Central memory CD8-positive, alpha-beta T cell (primary cell): ENCODE data around the gene MMS22L.
A peak's percentile ranks its signal among the peaks of the same experiment; 100 is the strongest.

ENCODE experiments used
- ATAC-seq: fragments of 150-1000 bp; cut with Tn5 transposase; replicated peaks from 2 replicates; pipeline ENCODE4 v1.10.0; 2022; ENCODE audit warnings: mild to moderate bottlenecking, moderate FRiP score, moderate number of reproducible peaks; ENCODE audit not compliant: poor library complexity, severe bottlenecking; ENCODE audit errors: extremely low read depth
- DNase-seq, 2 donors: peaks; one replicate each; pipeline ENCODE4 v3.0.0; 2021; ENCODE audit warnings: low spot score in 2 of 2
- H3K27ac Mint-ChIP-seq: one replicate; pipeline ENCODE4 v1.8.0; 2022; ENCODE audit warnings: low read depth, mild to moderate bottlenecking, moderate library complexity, mixed read lengths
- H3K27me3 Mint-ChIP-seq: one replicate; pipeline ENCODE4 v1.8.0; 2022; ENCODE audit warnings: mixed read lengths
- H3K36me3 Mint-ChIP-seq: one replicate; pipeline ENCODE4 v1.8.0; 2022; ENCODE audit warnings: mild to moderate bottlenecking, moderate library complexity, mixed read lengths; ENCODE audit not compliant: insufficient read depth
- H3K4me1 Mint-ChIP-seq: one replicate; pipeline ENCODE4 v1.8.0; 2022; ENCODE audit warnings: mixed read lengths
- H3K4me3 Mint-ChIP-seq: one replicate; pipeline ENCODE4 v1.8.0; 2022; ENCODE audit warnings: mild to moderate bottlenecking, moderate library complexity, mixed read lengths
- H3K9me3 Mint-ChIP-seq: one replicate; pipeline ENCODE4 v1.8.0; 2022; ENCODE audit warnings: mixed read lengths

The MMS22L gene

DNA sequence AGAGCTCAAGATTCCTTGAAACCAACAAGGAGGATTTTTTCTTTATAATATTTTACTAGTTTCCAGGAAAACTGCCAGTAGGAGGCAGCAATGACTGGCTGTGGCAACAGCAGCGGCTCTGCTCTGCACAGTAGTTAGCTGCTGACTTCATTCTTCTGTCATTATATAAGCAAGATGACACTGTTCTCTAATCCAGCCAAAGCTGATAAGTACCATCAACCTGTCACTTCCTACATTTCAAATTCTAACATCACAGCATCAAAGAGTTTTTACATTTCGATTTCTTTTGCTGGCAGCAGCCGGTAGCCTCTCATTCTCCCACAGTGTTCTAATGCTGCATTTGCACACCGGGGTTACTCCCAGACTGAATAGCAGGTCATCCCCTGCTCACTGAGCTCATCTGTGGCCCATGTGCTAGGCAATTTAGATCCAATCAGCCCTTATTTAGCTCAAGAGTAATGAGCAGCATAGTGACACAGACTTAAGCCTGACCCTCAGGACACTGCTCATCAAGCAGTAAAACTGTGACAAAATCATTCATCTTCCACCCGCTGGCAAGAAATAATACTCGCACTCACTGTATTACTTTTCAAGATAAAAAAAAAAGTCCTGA is 67.8 kb downstream of the MMS22L start:
- peak; percentile 19 for ATAC-seq
- no peak for DNase-seq
- H3K27ac Mint-ChIP-seq: no peak overlapping the region
- no peaks in the 10 kb centered on the region for H3K27me3 Mint-ChIP-seq
- H3K36me3 Mint-ChIP-seq: no peaks in the 10 kb centered on the region
- H3K4me1 Mint-ChIP-seq: peaks cover 5% of the 10 kb centered on the region
- H3K4me3 Mint-ChIP-seq: no peak overlapping the region
- H3K9me3 Mint-ChIP-seq: no peaks in the 10 kb centered on the region

- Mint-ChIP-seq H3K27ac (no peak overlapping the region), H3K9me3 (no peaks in the 10 kb centered on the region), H3K27me3 (no peaks in the 10 kb centered on the region), H3K36me3 (no peaks in the 10 kb centered on the region), H3K4me3 (no peak overlapping the region), H3K4me1 (peaks cover 5% of the 10 kb centered on the region)
- no peak for ATAC-seq
- DNase-seq: no peak
These were observed 68.3 kb downstream of the MMS22L start for GRCh38 chr6:97214671-97215070.

- Mint-ChIP-seq H3K36me3 (no peaks in the 10 kb centered on the region), H3K4me1 (no peaks in the 10 kb centered on the region), H3K4me3 (no peak overlapping the region), H3K9me3 (no peaks in the 10 kb centered on the region), H3K27ac (no peak overlapping the region), H3K27me3 (no peaks in the 10 kb centered on the region)
- ATAC-seq (no peak), DNase-seq (no peak)
These were observed 75.6 kb downstream of the MMS22L start for GRCh38 chr6:97207383-97207782.

DNA sequence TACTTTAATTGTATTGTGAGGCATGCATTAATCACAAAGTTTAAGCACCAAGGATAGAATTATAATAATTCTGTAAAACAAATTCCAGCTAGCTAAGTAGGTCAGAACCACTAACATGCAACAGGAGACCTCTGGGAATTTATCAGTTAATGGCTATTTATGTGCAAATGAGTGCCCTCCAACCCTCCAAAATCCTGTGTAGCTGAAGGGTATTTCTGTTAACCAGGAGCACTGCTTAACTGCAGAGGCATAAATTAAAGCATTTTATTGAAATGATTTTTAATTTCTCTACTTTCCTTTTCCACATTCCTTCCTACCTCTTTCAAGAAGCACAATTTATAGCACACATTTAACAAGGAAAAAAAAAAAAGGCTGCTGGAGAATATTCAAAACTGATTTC is 77.0 kb downstream of the MMS22L start:
- ATAC-seq (no peak), DNase-seq (no peak)
- Mint-ChIP-seq H3K27me3 (no peaks in the 10 kb centered on the region), H3K27ac (no peak overlapping the region), H3K9me3 (no peaks in the 10 kb centered on the region), H3K36me3 (no peaks in the 10 kb centered on the region), H3K4me3 (no peak overlapping the region), H3K4me1 (no peaks in the 10 kb centered on the region)

DNA sequence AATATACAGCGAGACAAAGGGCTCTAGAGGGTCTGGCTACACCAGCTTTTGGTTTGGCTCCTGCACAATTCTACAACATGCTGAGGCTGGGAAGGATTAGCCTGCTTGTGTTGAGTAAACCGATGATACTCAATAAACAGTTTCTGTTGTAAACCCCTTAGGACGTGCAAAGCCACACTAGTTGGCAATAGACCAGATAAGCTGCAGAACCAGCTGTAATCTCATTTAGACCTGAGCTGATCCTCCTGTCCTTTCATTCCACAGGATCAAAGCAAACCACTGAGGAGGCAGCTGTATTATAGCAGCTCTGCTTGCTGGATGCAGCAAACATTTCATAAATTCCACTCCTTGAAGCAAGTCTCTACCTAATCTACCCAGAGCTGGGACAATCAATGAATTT is 79.7 kb downstream of the MMS22L start:
- Mint-ChIP-seq H3K36me3 (no peaks in the 10 kb centered on the region), H3K4me1 (no peaks in the 10 kb centered on the region), H3K27ac (no peak overlapping the region), H3K9me3 (no peaks in the 10 kb centered on the region), H3K4me3 (no peak overlapping the region), H3K27me3 (no peaks in the 10 kb centered on the region)
- ATAC-seq: no peak
- no peak for DNase-seq

- H3K27ac Mint-ChIP-seq: no peak overlapping the region
These were observed 84.9 kb downstream of the MMS22L start for GRCh38 chr6:97198046-97198565.

GRCh38 chr6:97195117-97195516 is 87.9 kb downstream of the MMS22L start:
- no peak for ATAC-seq
- Mint-ChIP-seq H3K27ac (no peak overlapping the region), H3K36me3 (peaks cover 2% of the 10 kb centered on the region), H3K27me3 (no peaks in the 10 kb centered on the region), H3K9me3 (no peaks in the 10 kb centered on the region), H3K4me3 (no peak overlapping the region), H3K4me1 (no peaks in the 10 kb centered on the region)
- no peak for DNase-seq

More at GRCh38 chr6:97198046-97198565, 84.9 kb downstream of the MMS22L start:
- Mint-ChIP-seq H3K4me1 (no peaks in the 10 kb centered on the region), H3K36me3 (peaks cover 2% of the 10 kb centered on the region), H3K27me3 (no peaks in the 10 kb centered on the region), H3K4me3 (no peak overlapping the region), H3K9me3 (no peaks in the 10 kb centered on the region)
- ATAC-seq: no peak
- no peak for DNase-seq

- no peaks in the 10 kb centered on the region for H3K9me3 Mint-ChIP-seq
- no peak overlapping the region for H3K27ac Mint-ChIP-seq
- H3K4me1 Mint-ChIP-seq: no peaks in the 10 kb centered on the region
- no peak overlapping the region for H3K4me3 Mint-ChIP-seq
- peaks cover 2% of the 10 kb centered on the region for H3K36me3 Mint-ChIP-seq
- DNase-seq (no peak), ATAC-seq (no peak)
- no peaks in the 10 kb centered on the region for H3K27me3 Mint-ChIP-seq
These were observed 93.2 kb downstream of the MMS22L start for GRCh38 chr6:97189767-97190166.

GRCh38 chr6:97187951-97188350 is 95.1 kb downstream of the MMS22L start:
- Mint-ChIP-seq H3K27me3 (no peaks in the 10 kb centered on the region), H3K4me3 (no peak overlapping the region), H3K36me3 (no peaks in the 10 kb centered on the region), H3K4me1 (no peaks in the 10 kb centered on the region), H3K27ac (no peak overlapping the region), H3K9me3 (no peaks in the 10 kb centered on the region)
- DNase-seq: no peak
- ATAC-seq: no peak

GRCh38 chr6:97186416-97186999 is 96.5 kb downstream of the MMS22L start:
- H3K27ac Mint-ChIP-seq: no peak overlapping the region
- no peak overlapping the region for H3K4me3 Mint-ChIP-seq
- H3K4me1 Mint-ChIP-seq: no peaks in the 10 kb centered on the region
- DNase-seq: peak; percentile 27 to 28
- H3K9me3 Mint-ChIP-seq: no peaks in the 10 kb centered on the region
- peak; percentile 54 for ATAC-seq
- no peaks in the 10 kb centered on the region for H3K27me3 Mint-ChIP-seq
- H3K36me3 Mint-ChIP-seq: no peaks in the 10 kb centered on the region

DNA sequence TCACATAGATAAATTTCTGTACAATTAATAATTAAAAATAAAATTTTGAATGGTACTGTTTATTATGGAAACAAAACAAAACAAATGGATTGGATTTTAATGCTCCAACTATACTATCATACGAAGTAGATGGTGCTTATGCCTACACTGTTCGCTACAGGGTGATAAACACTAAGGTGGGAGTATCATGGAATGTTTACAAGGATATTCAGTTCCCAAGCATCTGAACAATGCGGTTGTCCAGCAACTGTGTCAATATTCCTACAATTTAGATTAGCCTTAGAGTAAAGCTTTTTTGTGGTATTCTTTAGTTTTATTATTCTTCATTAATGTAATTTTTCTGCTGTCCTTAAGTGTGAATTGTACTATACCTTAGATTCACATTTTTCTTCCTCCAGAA is 105.1 kb downstream of the MMS22L start:
- H3K4me1 Mint-ChIP-seq: no peaks in the 10 kb centered on the region
- no peaks in the 10 kb centered on the region for H3K9me3 Mint-ChIP-seq
- H3K4me3 Mint-ChIP-seq: no peak overlapping the region
- no peak for ATAC-seq
- no peak overlapping the region for H3K27ac Mint-ChIP-seq
- peaks cover 9% of the 10 kb centered on the region for H3K36me3 Mint-ChIP-seq
- DNase-seq: no peak
- H3K27me3 Mint-ChIP-seq: no peaks in the 10 kb centered on the region

DNA sequence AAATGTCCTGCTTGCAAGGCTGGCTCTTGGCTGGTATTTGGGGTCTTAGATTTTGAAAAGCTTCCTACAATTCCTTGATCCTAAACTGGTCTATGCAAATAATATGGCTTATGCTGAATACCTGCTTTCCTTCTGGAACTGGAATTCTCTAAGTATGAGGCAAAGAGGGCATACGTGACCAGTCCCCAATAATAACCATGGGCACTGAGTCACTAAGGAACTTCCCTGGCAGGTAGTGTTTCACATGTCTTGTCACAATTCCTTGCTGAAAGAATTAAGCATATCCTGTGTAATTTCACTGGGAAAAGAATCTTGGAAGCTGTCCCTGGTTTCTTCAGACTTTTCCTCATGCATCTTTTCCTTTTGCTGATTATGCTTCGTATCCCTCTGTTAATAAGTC is 106.5 kb downstream of the MMS22L start:
- H3K36me3 Mint-ChIP-seq: peaks cover 12% of the 10 kb centered on the region
- no peak for DNase-seq
- H3K27ac Mint-ChIP-seq: no peak overlapping the region
- no peaks in the 10 kb centered on the region for H3K4me1 Mint-ChIP-seq
- no peak overlapping the region for H3K4me3 Mint-ChIP-seq
- no peaks in the 10 kb centered on the region for H3K9me3 Mint-ChIP-seq
- ATAC-seq: no peak
- no peaks in the 10 kb centered on the region for H3K27me3 Mint-ChIP-seq

DNA sequence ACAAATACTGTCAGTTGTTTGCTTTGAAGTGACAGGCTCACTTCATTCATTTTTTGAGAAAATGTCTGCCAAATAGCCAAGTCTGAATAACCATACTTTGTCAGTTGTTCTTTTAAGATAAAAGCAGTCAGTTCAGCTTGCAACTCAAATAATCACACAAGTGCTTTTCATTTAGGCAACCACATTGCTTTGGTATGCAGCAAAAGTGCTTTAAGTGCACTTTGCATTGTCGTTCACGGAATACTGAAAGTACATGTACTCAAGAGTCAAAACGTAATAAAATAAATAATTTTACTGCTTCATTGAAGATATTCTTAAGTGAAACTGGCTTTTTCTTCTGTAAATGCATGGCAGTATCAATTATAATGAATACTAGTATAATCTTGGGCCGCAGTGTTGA is 107.2 kb downstream of the MMS22L start:
- Mint-ChIP-seq H3K36me3 (peaks cover 10% of the 10 kb centered on the region), H3K9me3 (no peaks in the 10 kb centered on the region), H3K4me1 (no peaks in the 10 kb centered on the region), H3K27me3 (no peaks in the 10 kb centered on the region), H3K4me3 (no peak overlapping the region), H3K27ac (no peak overlapping the region)
- ATAC-seq: no peak
- no peak for DNase-seq
